SH-SY5Y (cell line): Measurements from ENCODE around the gene XYLT1.

Experiments used
- GATA2 ChIP-seq: IDR thresholded peaks from 2 replicates; pipeline ENCODE4 v1.6.1; 2011; ENCODE audit warnings: mild to moderate bottlenecking, low read depth, low read length
- GATA3 ChIP-seq: IDR thresholded peaks from 2 replicates; pipeline ENCODE4 v1.6.1; 2011; ENCODE audit warnings: low read depth, mild to moderate bottlenecking, low read length, moderate library complexity

Gene XYLT1

GRCh38 chr16:17501321-17501720 is 30.6 kb upstream of the XYLT1 start:
- TF ChIP-seq GATA2 (no peak), GATA3 (no peak)

- TF ChIP-seq GATA2 (peak; percentile 85), GATA3 (peak; percentile 73)
Observed at GRCh38 chr16:17499223-17499902, 28.6 kb upstream of the XYLT1 start.

GRCh38 chr16:17497648-17498047 is 26.9 kb upstream of the XYLT1 start:
- TF ChIP-seq GATA3 (no peak), GATA2 (no peak)

GRCh38 chr16:17496891-17497290 is 26.1 kb upstream of the XYLT1 start:
- TF ChIP-seq GATA3: no peak
- no peak for TF ChIP-seq GATA2

- TF ChIP-seq GATA3 (no peak), GATA2 (no peak)
Observed at GRCh38 chr16:17493012-17493411, 22.3 kb upstream of the XYLT1 start.

- TF ChIP-seq GATA2 (no peak), GATA3 (no peak)
Observed at GRCh38 chr16:17491140-17491662, 20.4 kb upstream of the XYLT1 start.

GRCh38 chr16:17488506-17488905 is 17.7 kb upstream of the XYLT1 start:
- TF ChIP-seq GATA2 (no peak), GATA3 (no peak)

- TF ChIP-seq GATA3 (no peak), GATA2 (no peak)
Observed at GRCh38 chr16:17483351-17483750, 12.6 kb upstream of the XYLT1 start.

GRCh38 chr16:17481736-17482135 is 11.0 kb upstream of the XYLT1 start:
- TF ChIP-seq GATA3 (no peak), GATA2 (no peak)

GRCh38 chr16:17476414-17477259 is 5.9 kb upstream of the XYLT1 start:
- TF ChIP-seq GATA2: no peak

GRCh38 chr16:17475104-17475503 is 4.3 kb upstream of the XYLT1 start:
- TF ChIP-seq GATA2: no peak
- no peak for TF ChIP-seq GATA3

- no peak for TF ChIP-seq GATA2
Observed at GRCh38 chr16:17474572-17474971, 3.8 kb upstream of the XYLT1 start.

- TF ChIP-seq GATA3 (no peak), GATA2 (no peak)
Observed at GRCh38 chr16:17474037-17474436, 3.3 kb upstream of the XYLT1 start.

- TF ChIP-seq GATA2: no peak
- no peak for TF ChIP-seq GATA3
Observed at GRCh38 chr16:17471719-17472461, 1.1 kb upstream of the XYLT1 start.

GRCh38 chr16:17470182-17470907 is 415 bp downstream of the XYLT1 start:
- TF ChIP-seq GATA2: no peak
- no peak for TF ChIP-seq GATA3
